Neural cell (in vitro differentiated cells): ENCODE measurements around the gene ACTL8. TPM values are rescaled to one million over a fixed set of nuclear protein-coding genes. Genes with fewer than 3 reads are reported as not detected.

Experiments used
- H2AFZ ChIP-seq: fragments of 200-600, 300-800 bp; sonication (generic), shearing (Covaris generic); 2 replicates; pipeline ENCODE4 v1.6.0; 2014; ENCODE audit warnings: low read depth, mild to moderate bottlenecking, antibody characterized with exemption, low read length, moderate library complexity
- H3F3A ChIP-seq: fragments of 200-600 bp; shearing (Covaris generic); 2 replicates; pipeline ENCODE4 v1.6.1; 2016; ENCODE audit warnings: mild to moderate bottlenecking, moderate library complexity, mixed read lengths, antibody characterized with exemption, low read length; ENCODE audit not compliant: insufficient read depth, poor library complexity, severe bottlenecking
- H3K27ac ChIP-seq: fragments of 200-600, 300-800 bp; sonication (generic), shearing (Covaris generic); 2 replicates; pipeline ENCODE4 v1.5.1; 2014; ENCODE audit warnings: mild to moderate bottlenecking, low read length, moderate library complexity
- H3K27me3 ChIP-seq: fragments of 300-800, 200-600 bp; sonication (generic), shearing (Covaris generic); 2 replicates; pipeline ENCODE4 v1.6.0; 2014; ENCODE audit warnings: mild to moderate bottlenecking, low read depth, low read length, moderate library complexity; ENCODE audit not compliant: insufficient read depth
- H3K36me3 ChIP-seq: fragments of 300-800, 200-600 bp; sonication (generic), shearing (Covaris generic); 2 replicates; pipeline ENCODE4 v1.5.1; 2014; ENCODE audit warnings: mild to moderate bottlenecking, antibody characterized with exemption, low read length, moderate library complexity; ENCODE audit not compliant: insufficient read depth
- H3K4me2 ChIP-seq: fragments of 300-800, 200-600 bp; sonication (generic), shearing (Covaris generic); 2 replicates; pipeline ENCODE4 v1.6.0; 2014; ENCODE audit warnings: mild to moderate bottlenecking, low read length
- H3K4me3 ChIP-seq: fragments of 300-800, 200-600 bp; sonication (generic), shearing (Covaris generic); 2 replicates; pipeline ENCODE4 v1.5.1; 2014; ENCODE audit warnings: mild to moderate bottlenecking, low read length, moderate library complexity
- H3K79me2 ChIP-seq: fragments of 200-600 bp; shearing (Covaris generic); replicated peaks from 2 replicates; pipeline ENCODE4 v1.6.0; 2014; ENCODE audit warnings: mild to moderate bottlenecking, low read length, moderate library complexity; ENCODE audit not compliant: insufficient read depth
- H3K9ac ChIP-seq: fragments of 300-800, 200-600 bp; sonication (generic), shearing (Covaris generic); 2 replicates; pipeline ENCODE4 v1.6.1; 2016; ENCODE audit warnings: mild to moderate bottlenecking, low read length, mixed read lengths
- H3K9me2 ChIP-seq: fragments of 200-600 bp; shearing (Covaris generic); 2 replicates; pipeline ENCODE4 v1.6.1; 2016; ENCODE audit warnings: mild to moderate bottlenecking, low read length, mixed read lengths; ENCODE audit not compliant: insufficient read depth
- H3K9me3 ChIP-seq: fragments of 200-600, 300-800 bp; sonication (generic), shearing (Covaris generic); 2 replicates; pipeline ENCODE4 v1.6.1; 2016; ENCODE audit warnings: mild to moderate bottlenecking, mixed run types, low read length, moderate library complexity, mixed read lengths
- H4K20me1 ChIP-seq: fragments of 200-600 bp; shearing (Covaris generic); 2 replicates; pipeline ENCODE4 v1.6.1; 2016; ENCODE audit warnings: mild to moderate bottlenecking, mixed run types; ENCODE audit not compliant: insufficient read depth
- EP300 ChIP-seq: fragments of 450-650 bp; conservative IDR thresholded peaks from 2 replicates; pipeline ENCODE4 v1.6.1; 2014; ENCODE audit warnings: antibody characterized with exemption, mild to moderate bottlenecking, moderate library complexity; ENCODE audit not compliant: poor library complexity, severe bottlenecking
- EZH2 ChIP-seq: fragments of 200-600, 300-800 bp; shearing (Covaris generic), sonication (generic); IDR thresholded peaks from 2 replicates; pipeline ENCODE4 v1.6.1; 2014; ENCODE audit warnings: antibody characterized with exemption, low read length, borderline replicate concordance, mild to moderate bottlenecking; ENCODE audit not compliant: insufficient read depth, poor library complexity, severe bottlenecking
- MXI1 ChIP-seq: fragments of 450-650 bp; conservative IDR thresholded peaks from 2 replicates; pipeline ENCODE4 v1.6.1; 2014; ENCODE audit warnings: antibody characterized with exemption, mild to moderate bottlenecking; ENCODE audit not compliant: poor library complexity, severe bottlenecking
- POLR2AphosphoS5 ChIP-seq: IDR thresholded peaks from 2 replicates; pipeline ENCODE4 v1.6.1; 2012
- RAD21 ChIP-seq: fragments of 450-650 bp; conservative IDR thresholded peaks from 2 replicates; pipeline ENCODE4 v1.6.1; 2014; ENCODE audit warnings: antibody characterized with exemption, mild to moderate bottlenecking, moderate library complexity
- REST ChIP-seq: IDR thresholded peaks from 2 replicates; pipeline ENCODE4 v1.6.1; 2012; ENCODE audit warnings: borderline replicate concordance
- SMC3 ChIP-seq: fragments of 450-650 bp; conservative IDR thresholded peaks from 2 replicates; pipeline ENCODE4 v1.6.1; 2014; ENCODE audit warnings: antibody characterized with exemption, mild to moderate bottlenecking, moderate library complexity; ENCODE audit not compliant: poor library complexity
- TAF1 ChIP-seq: IDR thresholded peaks from 2 replicates; pipeline ENCODE4 v1.6.1; 2012; ENCODE audit warnings: low read depth
- polyA plus RNA-seq: library from polyadenylated mRNA; depleted of rRNA; stranded (reverse); fragments of >200 nt; gene quantifications from 2 replicates; pipeline ENCODE4 v1.2.3, GENCODE V29; 2014
- TF ChIP-seq, protein P1 (sequence below): fragments of 450-650 bp; IDR thresholded peaks from 2 replicates; pipeline ENCODE4 v1.5.1; 2014; ENCODE audit warnings: antibody characterized with exemption, mild to moderate bottlenecking, moderate library complexity; ENCODE audit not compliant: poor library complexity, severe bottlenecking

Gene ACTL8
- polyA plus RNA-seq, 1 donor from 2014 or later = not detected

DNA sequence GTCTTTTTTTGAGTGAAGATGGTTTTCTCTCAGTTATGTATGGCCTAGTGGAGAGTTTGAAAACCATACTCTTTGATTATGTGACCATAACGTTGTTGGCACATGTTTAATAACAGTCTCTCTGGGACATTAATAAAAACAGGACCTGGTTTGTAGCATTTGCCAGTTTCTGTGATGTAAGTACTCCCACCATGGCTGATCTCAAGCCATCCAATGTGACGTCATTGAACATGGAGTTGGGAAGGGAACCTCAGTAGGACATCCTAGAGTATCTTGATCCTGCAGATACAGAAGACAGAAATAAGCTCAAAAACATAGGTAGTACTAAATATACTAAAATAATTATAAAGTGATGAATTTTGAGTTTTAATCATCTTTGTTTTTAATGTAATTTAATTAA lies 107.0 kb downstream of the ACTL8 start:
- no peak overlapping the region for H3K27ac ChIP-seq
- H3K79me2 ChIP-seq = no peaks in the 10 kb centered on the region
- H3K9ac ChIP-seq = no peak overlapping the region
- no peaks in the 10 kb centered on the region for H3K9me2 ChIP-seq
- no peaks in the 10 kb centered on the region for H3F3A ChIP-seq
- H3K9me3 ChIP-seq = peaks cover under 1% of the 10 kb centered on the region
- no peaks in the 10 kb centered on the region for H3K36me3 ChIP-seq
- H4K20me1 ChIP-seq = no peaks in the 10 kb centered on the region
- no peak overlapping the region for H2AFZ ChIP-seq
- H3K4me2 ChIP-seq = no peak overlapping the region
- no peak overlapping the region for H3K4me3 ChIP-seq
- no peaks in the 10 kb centered on the region for H3K27me3 ChIP-seq
- TF ChIP-seq, protein P1, sequence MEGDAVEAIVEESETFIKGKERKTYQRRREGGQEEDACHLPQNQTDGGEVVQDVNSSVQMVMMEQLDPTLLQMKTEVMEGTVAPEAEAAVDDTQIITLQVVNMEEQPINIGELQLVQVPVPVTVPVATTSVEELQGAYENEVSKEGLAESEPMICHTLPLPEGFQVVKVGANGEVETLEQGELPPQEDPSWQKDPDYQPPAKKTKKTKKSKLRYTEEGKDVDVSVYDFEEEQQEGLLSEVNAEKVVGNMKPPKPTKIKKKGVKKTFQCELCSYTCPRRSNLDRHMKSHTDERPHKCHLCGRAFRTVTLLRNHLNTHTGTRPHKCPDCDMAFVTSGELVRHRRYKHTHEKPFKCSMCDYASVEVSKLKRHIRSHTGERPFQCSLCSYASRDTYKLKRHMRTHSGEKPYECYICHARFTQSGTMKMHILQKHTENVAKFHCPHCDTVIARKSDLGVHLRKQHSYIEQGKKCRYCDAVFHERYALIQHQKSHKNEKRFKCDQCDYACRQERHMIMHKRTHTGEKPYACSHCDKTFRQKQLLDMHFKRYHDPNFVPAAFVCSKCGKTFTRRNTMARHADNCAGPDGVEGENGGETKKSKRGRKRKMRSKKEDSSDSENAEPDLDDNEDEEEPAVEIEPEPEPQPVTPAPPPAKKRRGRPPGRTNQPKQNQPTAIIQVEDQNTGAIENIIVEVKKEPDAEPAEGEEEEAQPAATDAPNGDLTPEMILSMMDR = no peak
- TF ChIP-seq EZH2 = no peak
- no peak for TF ChIP-seq RAD21
- TF ChIP-seq POLR2AphosphoS5 = no peak
- TF ChIP-seq SMC3 = no peak
- no peak for TF ChIP-seq EP300
- no peak for TF ChIP-seq MXI1
- no peak for TF ChIP-seq REST

- H3K4me2 ChIP-seq = no peak overlapping the region
- no peak overlapping the region for H3K4me3 ChIP-seq
- H3K79me2 ChIP-seq = no peaks in the 10 kb centered on the region
- no peak overlapping the region for H3K27ac ChIP-seq
- no peak overlapping the region for H3K9ac ChIP-seq
- H3K36me3 ChIP-seq = no peaks in the 10 kb centered on the region
- no peak for TF ChIP-seq RAD21
- no peak for TF ChIP-seq POLR2AphosphoS5
- TF ChIP-seq TAF1 = no peak
- TF ChIP-seq SMC3 = no peak
- no peak for TF ChIP-seq MXI1
- no peak for TF ChIP-seq EP300
- TF ChIP-seq REST = no peak
- TF ChIP-seq EZH2 = no peak
- TF ChIP-seq, protein P1 = no peak
- H3F3A ChIP-seq = no peaks in the 10 kb centered on the region
- H4K20me1 ChIP-seq = no peaks in the 10 kb centered on the region
- no peak overlapping the region for H2AFZ ChIP-seq
- no peaks in the 10 kb centered on the region for H3K27me3 ChIP-seq
- no peaks in the 10 kb centered on the region for H3K9me2 ChIP-seq
- H3K9me3 ChIP-seq = peaks cover 4% of the 10 kb centered on the region
These were observed 111.0 kb downstream of the ACTL8 start for GRCh38 chr1:17865912-17866739.
